ENCODE data around the gene LPGAT1. TPM values are rescaled to one million over a fixed set of nuclear protein-coding genes. Genes with fewer than 3 reads are reported as not detected.

Gene LPGAT1
- total RNA-seq, 2 experiments from 2014 or later, result 59.3 to 60.5 TPM

DNA sequence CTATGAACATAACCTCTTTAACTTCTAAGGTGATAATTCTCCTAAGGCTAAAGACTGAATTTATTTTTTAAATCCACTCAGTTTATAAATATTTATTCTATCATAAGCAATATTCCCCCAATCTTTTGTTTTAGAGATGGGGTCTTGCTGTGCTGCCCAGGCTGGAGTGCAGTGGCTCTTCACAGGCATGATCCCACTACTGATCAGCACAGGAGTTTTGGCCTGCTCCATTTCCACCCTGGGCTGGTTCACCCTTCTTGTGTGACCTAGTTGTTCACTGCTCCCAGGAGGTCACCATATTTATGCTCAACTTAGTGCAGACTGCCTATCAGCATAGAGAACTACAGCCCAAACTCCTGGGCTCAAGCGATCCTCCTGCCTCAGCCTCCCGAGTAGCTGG is 38.6 kb downstream of the LPGAT1 start:
- Mint-ChIP-seq H3K4me1 (ENCODE audit: low read depth) (no peaks in the 10 kb centered on the region), H3K9me3 (ENCODE audit: insufficient read depth) (no peaks in the 10 kb centered on the region), H3K4me3 (no peak overlapping the region), H3K27me3 (ENCODE audit: low read depth) (no peaks in the 10 kb centered on the region), H3K36me3 (ENCODE audit: low read depth) (peaks cover 27% of the 10 kb centered on the region), H3K27ac (no peak overlapping the region)
- DNase-seq (no peak), ATAC-seq (no peak)
- ChIA-PET CTCF (no interaction called here), POLR2A (no interaction called here)

DNA sequence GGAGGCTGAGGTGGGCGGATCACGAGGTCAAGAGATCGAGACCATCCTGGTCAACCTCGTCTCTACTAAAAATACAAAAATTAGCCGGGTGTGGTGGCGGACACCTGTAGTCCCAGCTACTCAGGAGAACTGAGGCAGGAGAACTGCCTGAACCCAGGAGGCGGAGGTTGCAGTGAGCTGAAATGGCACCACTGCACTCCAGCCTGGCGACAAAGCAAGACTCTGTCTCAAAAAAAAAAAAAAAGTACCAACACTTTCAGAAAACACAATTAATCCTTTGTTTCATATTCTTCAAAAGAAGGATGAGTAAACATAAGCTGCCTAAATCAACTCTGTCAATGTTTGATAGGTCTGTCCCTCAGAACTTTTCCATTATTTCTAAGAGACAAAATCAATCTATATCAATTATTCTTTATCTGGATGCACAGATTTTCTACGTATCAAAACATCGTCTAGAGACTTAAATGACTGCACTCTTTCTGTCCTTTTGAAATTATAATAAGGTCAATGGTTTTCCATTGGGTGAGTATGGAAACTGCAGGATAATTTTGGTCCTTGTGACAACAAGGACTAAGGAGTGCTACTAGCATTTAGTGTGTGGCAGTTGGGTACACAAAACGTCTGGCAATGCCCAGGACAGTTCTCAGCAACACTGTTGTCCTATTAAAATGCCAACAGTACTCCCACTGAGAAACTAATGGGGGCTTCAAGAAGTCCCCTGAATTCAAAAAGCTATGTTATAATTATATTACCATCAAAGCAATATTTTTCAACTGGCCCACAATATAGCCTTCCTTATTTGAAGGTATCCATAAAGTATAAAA is 40.7 kb downstream of the LPGAT1 start:
- CTCF ChIA-PET, result interaction anchor here (1.4 kb wide), 1 partner anchor 91 kb away, joined by 6 read pairs; no protein-coding TSS in a partner anchor

DNA sequence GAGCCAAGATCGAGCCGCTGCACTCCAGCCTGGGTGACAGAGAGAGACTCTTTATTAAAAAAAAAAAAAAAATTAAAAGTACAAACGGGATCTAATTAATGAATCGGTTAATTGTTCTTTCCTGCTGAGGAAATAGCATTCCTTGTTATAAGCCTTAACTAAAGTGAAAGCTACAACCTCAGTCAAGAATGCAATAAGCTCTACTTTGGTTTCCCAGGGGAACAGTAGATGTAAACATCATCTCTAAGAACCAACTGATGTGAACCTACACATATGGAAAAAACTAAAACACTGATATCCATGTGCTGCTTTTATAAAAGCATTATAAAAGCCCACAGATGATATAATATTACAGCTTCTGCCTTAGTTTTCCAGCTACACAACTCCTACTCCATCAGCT is 41.9 kb downstream of the LPGAT1 start:
- ChIA-PET POLR2A (no interaction called here), CTCF (interaction anchor here (1.4 kb wide), 1 partner anchor 90 kb away, joined by 6 read pairs; no protein-coding TSS in a partner anchor)
- Mint-ChIP-seq H3K4me1 (ENCODE audit: low read depth) (peaks cover 9% of the 10 kb centered on the region), H3K9me3 (ENCODE audit: insufficient read depth) (no peaks in the 10 kb centered on the region), H3K27ac (no peak overlapping the region), H3K36me3 (ENCODE audit: low read depth) (peaks cover 21% of the 10 kb centered on the region), H3K4me3 (no peak overlapping the region), H3K27me3 (ENCODE audit: low read depth) (no peaks in the 10 kb centered on the region)
- ATAC-seq, result no peak
- DNase-seq, result no peak

More for the DNA sequence above, 40.7 kb downstream of the LPGAT1 start:
- ATAC-seq (no peak), DNase-seq (no peak)
- H3K4me1 Mint-ChIP-seq (ENCODE audit: low read depth), result no peaks in the 10 kb centered on the region
- H3K27ac Mint-ChIP-seq, result no peak overlapping the region
- POLR2A ChIA-PET, result no interaction called here
- H3K27me3 Mint-ChIP-seq (ENCODE audit: low read depth), result no peaks in the 10 kb centered on the region
- no peak overlapping the region for H3K4me3 Mint-ChIP-seq
- no peaks in the 10 kb centered on the region for H3K9me3 Mint-ChIP-seq (ENCODE audit: insufficient read depth)
- peaks cover 18% of the 10 kb centered on the region for H3K36me3 Mint-ChIP-seq (ENCODE audit: low read depth)

DNA sequence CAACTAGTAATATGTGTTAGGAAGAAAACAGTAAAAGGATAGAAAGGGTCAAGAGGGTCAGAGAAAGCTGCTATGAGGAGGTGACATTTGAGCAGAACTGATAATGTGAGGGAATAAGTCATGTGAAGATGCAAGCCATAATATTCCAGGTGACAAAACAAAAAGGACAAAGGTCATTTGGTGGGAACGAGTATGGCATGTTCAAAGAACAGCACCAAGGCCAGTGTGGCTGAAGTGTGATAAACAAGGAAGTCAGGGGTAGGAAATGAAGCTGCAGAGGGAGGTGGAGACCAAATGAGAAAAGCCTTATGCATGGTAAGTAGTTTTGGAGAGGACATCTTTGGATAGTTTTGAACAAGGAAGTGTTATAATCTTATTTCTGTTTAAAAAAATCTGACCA is 46.7 kb downstream of the LPGAT1 start:
- POLR2A ChIA-PET, result interaction anchor here (0.6 kb wide), 1 partner anchor 134 kb away, joined by 3 read pairs; no protein-coding TSS in a partner anchor
- Mint-ChIP-seq H3K36me3 (ENCODE audit: low read depth) (peaks cover 13% of the 10 kb centered on the region), H3K9me3 (ENCODE audit: insufficient read depth) (no peaks in the 10 kb centered on the region), H3K27ac (peak overlapping the region; percentile 19), H3K4me1 (ENCODE audit: low read depth) (peaks cover 11% of the 10 kb centered on the region), H3K4me3 (no peak overlapping the region), H3K27me3 (ENCODE audit: low read depth) (no peaks in the 10 kb centered on the region)
- ATAC-seq (no peak), DNase-seq (no peak)
- CTCF ChIA-PET, result interaction anchor here (0.8 to 1.4 kb wide), 3 partner anchors 85 to 672 kb away, joined by 3 to 4 read pairs (median 3); no protein-coding TSS in a partner anchor

DNA sequence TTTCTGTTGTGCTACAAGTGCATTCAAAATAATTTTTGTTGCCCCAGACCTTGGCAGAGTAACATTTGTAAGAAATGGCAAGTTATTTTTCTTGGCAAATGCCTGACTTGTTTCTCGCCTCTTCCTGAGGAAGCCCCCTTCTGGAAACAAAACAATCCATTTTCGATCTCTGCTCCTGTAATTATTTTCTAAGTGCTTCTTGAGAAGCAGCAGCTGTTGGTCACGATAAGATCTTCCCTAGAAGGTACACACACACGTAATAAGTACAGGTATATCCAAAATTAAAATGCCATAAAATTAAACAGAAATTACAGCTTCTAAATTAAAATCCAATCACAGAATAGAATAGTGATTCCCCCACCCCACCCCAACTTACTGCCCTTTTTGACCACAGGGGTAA is 47.3 kb downstream of the LPGAT1 start:
- CTCF ChIA-PET, result no interaction called here
- Mint-ChIP-seq H3K36me3 (ENCODE audit: low read depth) (peaks cover 15% of the 10 kb centered on the region), H3K27me3 (ENCODE audit: low read depth) (no peaks in the 10 kb centered on the region), H3K4me3 (no peak overlapping the region), H3K4me1 (ENCODE audit: low read depth) (peaks cover 11% of the 10 kb centered on the region), H3K9me3 (ENCODE audit: insufficient read depth) (no peaks in the 10 kb centered on the region), H3K27ac (no peak overlapping the region)
- POLR2A ChIA-PET, result no interaction called here
- ATAC-seq, result no peak
- DNase-seq, result no peak

DNA sequence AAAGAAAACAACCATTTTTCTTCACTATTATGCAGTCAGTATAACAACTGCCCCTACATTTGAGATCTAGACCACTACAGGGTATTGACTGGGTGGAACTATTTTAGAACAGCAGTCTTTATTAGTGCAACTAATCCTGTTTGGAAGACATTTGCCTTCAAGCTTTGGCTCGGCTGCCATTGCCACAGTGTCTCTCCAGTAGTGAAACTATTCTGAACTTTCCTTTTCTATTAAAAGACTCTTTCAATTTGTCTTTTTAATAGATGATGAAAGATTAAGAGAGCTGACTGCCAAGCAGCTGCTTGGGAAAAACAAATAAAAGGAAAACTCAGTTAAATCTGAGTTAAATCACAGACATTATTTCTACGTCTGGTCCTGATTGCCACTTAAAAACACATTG is 49.3 kb downstream of the LPGAT1 start:
- no peaks in the 10 kb centered on the region for H3K9me3 Mint-ChIP-seq (ENCODE audit: insufficient read depth)
- no peaks in the 10 kb centered on the region for H3K27me3 Mint-ChIP-seq (ENCODE audit: low read depth)
- no peak overlapping the region for H3K27ac Mint-ChIP-seq
- CTCF ChIA-PET, result no interaction called here
- no peak for ATAC-seq
- DNase-seq, result no peak
- H3K4me1 Mint-ChIP-seq (ENCODE audit: low read depth), result peaks cover 11% of the 10 kb centered on the region
- POLR2A ChIA-PET, result no interaction called here
- H3K4me3 Mint-ChIP-seq, result no peak overlapping the region
- H3K36me3 Mint-ChIP-seq (ENCODE audit: low read depth), result peaks cover 24% of the 10 kb centered on the region

DNA sequence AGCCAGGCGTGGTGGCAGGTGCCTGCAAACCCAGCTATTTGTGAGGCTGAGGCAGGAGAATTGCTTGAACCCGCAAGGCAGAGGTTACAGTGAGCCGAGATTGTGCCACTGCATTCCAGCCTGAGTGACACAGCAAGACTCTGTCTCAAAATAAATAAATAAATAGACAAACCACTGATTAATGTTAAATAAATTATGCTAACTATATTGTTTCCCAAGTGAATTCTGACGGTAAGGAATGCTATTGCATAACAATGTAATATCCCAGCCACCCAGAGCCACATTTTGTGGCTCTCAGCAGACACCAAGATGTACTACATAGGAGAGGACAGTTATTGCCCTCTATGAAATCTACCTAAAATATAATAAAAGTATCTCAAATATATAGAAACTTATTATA is 55.4 kb downstream of the LPGAT1 start:
- no peak overlapping the region for H3K27ac Mint-ChIP-seq
- H3K9me3 Mint-ChIP-seq (ENCODE audit: insufficient read depth), result no peaks in the 10 kb centered on the region
- H3K36me3 Mint-ChIP-seq (ENCODE audit: low read depth), result peaks cover 18% of the 10 kb centered on the region
- no peaks in the 10 kb centered on the region for H3K27me3 Mint-ChIP-seq (ENCODE audit: low read depth)
- ATAC-seq (no peak), DNase-seq (no peak)
- ChIA-PET CTCF (interaction anchor here (1.3 kb wide), 1 partner anchor 8 kb away, joined by 3 read pairs; no protein-coding TSS in a partner anchor), POLR2A (no interaction called here)
- H3K4me1 Mint-ChIP-seq (ENCODE audit: low read depth), result no peaks in the 10 kb centered on the region
- no peak overlapping the region for H3K4me3 Mint-ChIP-seq

DNA sequence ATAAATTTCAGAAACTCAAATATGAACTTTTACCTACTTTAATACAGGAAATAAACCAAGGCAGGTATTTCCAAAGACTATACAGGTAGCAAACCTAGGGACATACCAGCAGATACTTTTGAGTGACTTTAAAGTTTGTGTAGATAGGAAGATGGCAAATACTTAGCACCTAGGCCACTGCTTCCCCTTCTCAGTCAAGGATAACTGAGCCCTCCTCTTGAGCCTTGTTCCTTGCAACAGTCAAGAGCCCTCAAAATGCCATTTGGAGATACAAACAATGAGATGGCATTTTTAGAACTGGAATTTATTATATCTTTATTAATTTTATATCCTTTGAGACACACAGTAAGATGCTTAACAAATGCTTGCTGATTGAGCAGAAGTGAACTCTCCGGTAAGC is 65.9 kb downstream of the LPGAT1 start:
- Mint-ChIP-seq H3K4me3 (no peak overlapping the region), H3K4me1 (ENCODE audit: low read depth) (peaks cover 6% of the 10 kb centered on the region), H3K36me3 (ENCODE audit: low read depth) (peaks cover 12% of the 10 kb centered on the region), H3K9me3 (ENCODE audit: insufficient read depth) (no peaks in the 10 kb centered on the region), H3K27me3 (ENCODE audit: low read depth) (no peaks in the 10 kb centered on the region), H3K27ac (no peak overlapping the region)
- ATAC-seq, result no peak
- CTCF ChIA-PET, result no interaction called here
- POLR2A ChIA-PET, result no interaction called here
- DNase-seq, result no peak

DNA sequence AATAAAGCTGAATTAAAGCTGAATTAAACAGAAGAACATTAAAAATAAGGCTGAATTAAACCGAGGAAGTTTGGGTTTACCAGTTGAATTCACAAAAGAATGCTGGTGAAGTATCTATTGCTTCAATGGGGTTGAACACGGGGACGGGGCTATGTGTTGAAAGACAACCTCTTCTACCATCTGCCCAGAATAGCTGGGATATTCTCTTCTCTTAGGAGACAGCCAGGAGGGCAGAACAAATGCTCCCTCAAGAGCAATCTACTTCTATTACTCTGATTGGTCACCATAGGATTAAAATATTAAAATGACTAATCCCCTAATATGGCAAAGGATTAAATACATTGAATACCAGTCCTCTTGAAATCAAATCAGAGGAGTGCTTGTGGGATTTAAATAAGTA is 68.4 kb downstream of the LPGAT1 start:
- CTCF ChIA-PET, result interaction anchor here (0.9 to 2.0 kb wide), 6 partner anchors 10 to 65 kb away, joined by 3 to 8 read pairs (median 4); no protein-coding TSS in a partner anchor
- no peak overlapping the region for H3K4me3 Mint-ChIP-seq
- H3K36me3 Mint-ChIP-seq (ENCODE audit: low read depth), result peaks cover 24% of the 10 kb centered on the region
- ATAC-seq, result no peak
- no peaks in the 10 kb centered on the region for H3K27me3 Mint-ChIP-seq (ENCODE audit: low read depth)
- no peak for DNase-seq
- POLR2A ChIA-PET, result interaction anchor here (1.5 kb wide), 1 partner anchor 14 kb away, joined by 3 read pairs; no protein-coding TSS in a partner anchor
- no peaks in the 10 kb centered on the region for H3K4me1 Mint-ChIP-seq (ENCODE audit: low read depth)
- H3K27ac Mint-ChIP-seq, result no peak overlapping the region
- no peaks in the 10 kb centered on the region for H3K9me3 Mint-ChIP-seq (ENCODE audit: insufficient read depth)

DNA sequence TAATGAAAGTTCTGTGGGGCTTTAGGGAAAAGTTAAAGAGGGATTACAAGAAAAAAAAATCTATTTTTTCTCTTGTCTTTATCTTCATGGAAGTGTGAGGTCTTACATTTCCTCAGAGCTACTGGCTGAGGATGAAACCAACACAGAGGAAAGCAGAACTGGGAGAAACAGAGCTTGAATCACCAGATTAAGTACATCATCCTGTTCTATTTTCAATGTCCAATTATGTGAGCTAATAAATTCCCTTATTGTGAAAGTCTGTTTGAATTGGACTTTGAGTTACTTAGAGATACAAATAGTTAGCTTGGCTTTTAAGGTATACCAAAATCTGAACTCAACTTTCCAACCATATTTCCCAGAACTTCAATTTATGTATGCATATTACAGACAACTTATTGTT is 69.2 kb downstream of the LPGAT1 start:
- no peaks in the 10 kb centered on the region for H3K4me1 Mint-ChIP-seq (ENCODE audit: low read depth)
- ChIA-PET CTCF (interaction anchor here (1.1 to 2.0 kb wide), 4 partner anchors 9 to 49 kb away, joined by 3 to 5 read pairs (median 4); no protein-coding TSS in a partner anchor), POLR2A (interaction anchor here (0.7 to 1.5 kb wide), 2 partner anchors 15 to 429 kb away, joined by 3 read pairs; no protein-coding TSS in a partner anchor)
- H3K4me3 Mint-ChIP-seq, result no peak overlapping the region
- H3K27ac Mint-ChIP-seq, result no peak overlapping the region
- ATAC-seq (no peak), DNase-seq (no peak)
- H3K27me3 Mint-ChIP-seq (ENCODE audit: low read depth), result no peaks in the 10 kb centered on the region
- H3K36me3 Mint-ChIP-seq (ENCODE audit: low read depth), result peaks cover 22% of the 10 kb centered on the region
- H3K9me3 Mint-ChIP-seq (ENCODE audit: insufficient read depth), result no peaks in the 10 kb centered on the region

DNA sequence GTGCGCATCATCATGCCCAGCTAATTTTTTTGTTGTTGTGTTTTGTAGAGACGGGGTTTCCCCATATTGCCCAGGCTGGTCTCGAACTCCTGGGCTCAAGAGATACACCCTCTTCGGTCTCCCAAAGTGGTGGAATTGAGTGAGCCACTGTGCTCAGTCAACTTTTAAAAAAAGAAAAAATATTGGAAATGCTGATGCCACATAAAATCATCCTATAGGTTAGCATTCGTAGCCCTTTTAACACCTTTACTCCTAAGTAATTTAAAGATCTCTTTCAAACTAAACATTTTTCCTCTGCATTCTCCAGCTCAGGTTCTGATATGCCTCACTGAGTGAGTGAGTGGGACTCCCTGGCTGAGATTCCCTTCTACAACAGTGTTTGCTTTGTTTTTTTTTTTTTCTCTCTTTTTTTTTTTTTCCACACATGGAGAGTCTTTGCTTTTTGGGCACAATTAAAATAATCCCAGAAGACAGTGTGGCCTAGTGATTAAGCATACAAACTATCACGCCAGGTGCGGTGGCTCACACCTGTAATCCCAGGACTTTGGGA is 74.0 kb downstream of the LPGAT1 start:
- ChIA-PET CTCF (interaction anchor here (1.4 kb wide), 1 partner anchor 58 kb away, joined by 6 read pairs; no protein-coding TSS in a partner anchor), POLR2A (interaction anchor here (0.6 kb wide), 1 partner anchor 589 kb away, joined by 7 read pairs; no protein-coding TSS in a partner anchor)
- H3K27me3 Mint-ChIP-seq (ENCODE audit: low read depth), result no peaks in the 10 kb centered on the region
- H3K4me3 Mint-ChIP-seq, result no peak overlapping the region
- H3K9me3 Mint-ChIP-seq (ENCODE audit: insufficient read depth), result no peaks in the 10 kb centered on the region
- ATAC-seq (no peak), DNase-seq (no peak)
- H3K4me1 Mint-ChIP-seq (ENCODE audit: low read depth), result no peaks in the 10 kb centered on the region
- H3K27ac Mint-ChIP-seq, result no peak overlapping the region
- H3K36me3 Mint-ChIP-seq (ENCODE audit: low read depth), result peaks cover 14% of the 10 kb centered on the region

DNA sequence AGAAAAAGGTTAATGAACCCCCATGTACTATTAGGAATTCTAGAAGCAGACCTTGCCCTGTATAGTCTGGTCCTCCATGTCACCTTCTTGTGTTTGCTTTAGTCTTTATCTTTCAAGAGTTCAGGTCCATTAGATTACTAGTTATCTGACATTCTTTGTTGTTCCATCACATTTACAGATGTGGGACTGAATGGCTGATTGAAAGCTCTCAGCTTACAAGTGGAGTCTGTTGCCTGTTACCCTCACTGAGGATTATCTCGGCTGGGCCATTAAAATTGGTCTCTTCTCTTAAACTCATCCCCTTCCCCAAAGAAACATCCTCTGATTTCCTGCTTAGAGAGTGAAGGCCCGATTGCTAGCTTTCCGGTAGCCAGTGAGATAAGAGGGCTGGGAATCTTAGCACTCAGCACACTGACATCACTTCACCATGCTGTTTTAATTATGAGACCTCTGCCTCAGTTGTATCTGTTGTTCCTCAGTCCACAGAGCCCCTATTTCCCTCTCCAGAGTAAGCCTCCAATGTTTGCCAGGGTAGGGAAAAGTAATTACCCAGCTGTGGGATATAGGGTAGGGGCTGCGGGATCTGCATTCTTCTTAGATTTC is 76.8 kb downstream of the LPGAT1 start:
- Mint-ChIP-seq H3K4me1 (ENCODE audit: low read depth) (no peaks in the 10 kb centered on the region), H3K27me3 (ENCODE audit: low read depth) (no peaks in the 10 kb centered on the region), H3K9me3 (ENCODE audit: insufficient read depth) (no peaks in the 10 kb centered on the region), H3K36me3 (ENCODE audit: low read depth) (peaks cover 20% of the 10 kb centered on the region), H3K27ac (no peak overlapping the region), H3K4me3 (no peak overlapping the region)
- ATAC-seq (no peak), DNase-seq (no peak)
- CTCF ChIA-PET, result no interaction called here
- POLR2A ChIA-PET, result no interaction called here

Data from activated CD8-positive, alpha-beta T cell treated with anti-CD3 and anti-CD28 coated beads, Interleukin-2, amount 10 ng/mL, durations not matched to agents 7 days and 5 days (primary cell).